Vagina (tissue), 2 donors: Measurements from ENCODE around the gene DNAJC6.

ENCODE experiments used
- POLR2AphosphoS5 ChIP-seq, 2 donors: sonication (generic); formaldehyde crosslinking; IDR thresholded peaks; one replicate each; pipeline ENCODE4 v1.9.0; 2017; ENCODE audit warnings: antibody characterized with exemption in 2 of 2, mild to moderate bottlenecking in 2 of 2, low read depth in 1 of 2; ENCODE audit not compliant: insufficient read depth in 1 of 2
- TF ChIP-seq, protein P1 (sequence below), 3 experiments: fragments of 450-650 bp in 2 of 3; fragments of 200-600 bp in 1 of 3; sonication (generic) in 1 of 3; IDR thresholded peaks; one replicate each; pipeline ENCODE4 v1.5.1; 2017 to 2019; ENCODE audit warnings: antibody characterized with exemption in 3 of 3, mild to moderate bottlenecking in 2 of 3, moderate library complexity in 2 of 3

DNA sequence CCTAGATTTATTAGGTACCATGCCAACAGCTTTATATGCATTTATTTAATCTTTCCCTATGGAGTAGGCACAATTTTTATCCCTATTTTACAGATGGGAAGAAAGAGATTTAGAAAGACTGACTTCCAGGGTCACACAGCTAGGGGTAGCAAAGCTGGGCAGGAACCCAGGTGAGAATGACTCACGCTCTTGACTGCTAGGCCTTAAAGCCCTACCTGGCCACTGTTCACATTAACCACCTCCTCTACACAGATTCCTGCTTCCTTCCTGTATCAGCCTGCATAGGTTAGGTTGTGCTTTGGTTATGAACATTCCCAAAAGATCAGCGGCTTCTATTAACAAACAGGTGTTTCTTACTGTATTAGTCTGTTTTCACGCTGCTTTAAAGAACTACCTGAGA, 53.2 kb downstream of the DNAJC6 start:
- TF ChIP-seq, protein P1, sequence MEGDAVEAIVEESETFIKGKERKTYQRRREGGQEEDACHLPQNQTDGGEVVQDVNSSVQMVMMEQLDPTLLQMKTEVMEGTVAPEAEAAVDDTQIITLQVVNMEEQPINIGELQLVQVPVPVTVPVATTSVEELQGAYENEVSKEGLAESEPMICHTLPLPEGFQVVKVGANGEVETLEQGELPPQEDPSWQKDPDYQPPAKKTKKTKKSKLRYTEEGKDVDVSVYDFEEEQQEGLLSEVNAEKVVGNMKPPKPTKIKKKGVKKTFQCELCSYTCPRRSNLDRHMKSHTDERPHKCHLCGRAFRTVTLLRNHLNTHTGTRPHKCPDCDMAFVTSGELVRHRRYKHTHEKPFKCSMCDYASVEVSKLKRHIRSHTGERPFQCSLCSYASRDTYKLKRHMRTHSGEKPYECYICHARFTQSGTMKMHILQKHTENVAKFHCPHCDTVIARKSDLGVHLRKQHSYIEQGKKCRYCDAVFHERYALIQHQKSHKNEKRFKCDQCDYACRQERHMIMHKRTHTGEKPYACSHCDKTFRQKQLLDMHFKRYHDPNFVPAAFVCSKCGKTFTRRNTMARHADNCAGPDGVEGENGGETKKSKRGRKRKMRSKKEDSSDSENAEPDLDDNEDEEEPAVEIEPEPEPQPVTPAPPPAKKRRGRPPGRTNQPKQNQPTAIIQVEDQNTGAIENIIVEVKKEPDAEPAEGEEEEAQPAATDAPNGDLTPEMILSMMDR (IDR thresholded peaks at IDR 0.05) = no peak
- TF ChIP-seq POLR2AphosphoS5 (IDR thresholded peaks at IDR 0.05; ENCODE audit: insufficient read depth in 1 of 2, low read depth in 1 of 2) = no peak
